AG08396 (cell line): ENCODE results near the gene LGALS1.

ENCODE experiments used
- DNase-seq: peaks from one replicate; pipeline ENCODE4 v3.0.0; 2012; ENCODE audit warnings: low spot score, mixed read lengths

Gene LGALS1

GRCh38 chr22:37725551-37726240 lies 50.3 kb downstream of the LGALS1 start:
- DNase-seq, result no peak

- peak; percentile 87 for DNase-seq
Observed at GRCh38 chr22:37726241-37726887, 50.9 kb downstream of the LGALS1 start.

- no peak for DNase-seq
Observed at GRCh38 chr22:37728620-37729019, 53.2 kb downstream of the LGALS1 start.
